ENCODE data around the gene TMEM88.

DNA sequence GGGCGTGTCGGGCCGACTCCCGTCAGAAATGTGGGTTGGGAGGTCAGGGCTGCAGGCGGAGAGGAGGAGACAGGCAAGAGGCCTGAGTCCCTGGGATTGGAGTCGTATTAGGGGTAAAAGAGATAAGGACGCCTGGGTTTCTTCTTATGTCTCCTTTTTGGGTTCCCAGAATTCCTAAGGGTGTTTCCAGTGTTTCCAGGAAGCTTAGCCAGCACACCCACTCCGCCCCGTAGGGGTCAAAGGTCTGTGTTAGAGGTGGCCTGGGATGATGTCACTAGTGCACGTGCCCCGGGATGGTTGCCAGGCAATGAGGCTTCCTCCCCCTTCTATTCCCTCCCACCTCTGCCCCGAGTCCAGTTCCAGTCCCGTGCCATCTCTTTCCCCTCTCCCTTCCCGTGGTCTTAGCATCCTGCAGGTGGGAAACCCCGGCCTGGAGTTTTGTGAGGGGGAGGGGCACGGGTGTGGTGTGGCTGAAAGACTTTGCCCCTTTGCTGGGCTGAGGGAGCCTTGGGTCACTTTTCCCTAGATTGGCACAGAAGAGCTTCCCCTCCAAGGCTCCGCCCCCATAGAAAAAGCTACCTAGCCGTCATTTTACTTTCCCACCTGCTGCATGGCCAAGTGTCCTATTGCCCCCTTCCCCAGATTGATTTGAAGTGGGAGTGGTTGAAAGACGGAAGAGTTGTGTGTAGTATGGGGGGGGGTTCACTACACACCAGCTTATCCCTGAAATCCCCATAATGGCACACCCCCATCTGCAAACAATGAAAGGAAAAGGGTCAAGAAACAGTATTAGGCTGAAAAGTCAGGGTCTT, 18.1 kb upstream of the TMEM88 start:
- TF ChIP-seq, protein P1, sequence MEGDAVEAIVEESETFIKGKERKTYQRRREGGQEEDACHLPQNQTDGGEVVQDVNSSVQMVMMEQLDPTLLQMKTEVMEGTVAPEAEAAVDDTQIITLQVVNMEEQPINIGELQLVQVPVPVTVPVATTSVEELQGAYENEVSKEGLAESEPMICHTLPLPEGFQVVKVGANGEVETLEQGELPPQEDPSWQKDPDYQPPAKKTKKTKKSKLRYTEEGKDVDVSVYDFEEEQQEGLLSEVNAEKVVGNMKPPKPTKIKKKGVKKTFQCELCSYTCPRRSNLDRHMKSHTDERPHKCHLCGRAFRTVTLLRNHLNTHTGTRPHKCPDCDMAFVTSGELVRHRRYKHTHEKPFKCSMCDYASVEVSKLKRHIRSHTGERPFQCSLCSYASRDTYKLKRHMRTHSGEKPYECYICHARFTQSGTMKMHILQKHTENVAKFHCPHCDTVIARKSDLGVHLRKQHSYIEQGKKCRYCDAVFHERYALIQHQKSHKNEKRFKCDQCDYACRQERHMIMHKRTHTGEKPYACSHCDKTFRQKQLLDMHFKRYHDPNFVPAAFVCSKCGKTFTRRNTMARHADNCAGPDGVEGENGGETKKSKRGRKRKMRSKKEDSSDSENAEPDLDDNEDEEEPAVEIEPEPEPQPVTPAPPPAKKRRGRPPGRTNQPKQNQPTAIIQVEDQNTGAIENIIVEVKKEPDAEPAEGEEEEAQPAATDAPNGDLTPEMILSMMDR (IDR thresholded peaks at IDR 0.05) = no peak
- TF ChIP-seq EZH2 (IDR thresholded peaks at IDR 0.05) = no peak

Measured in neural progenitor cell (in vitro differentiated cells).